H7 (cell line): ENCODE data around the gene BCS1L. TPM values are rescaled to one million over a fixed set of nuclear protein-coding genes. Genes with fewer than 3 reads are reported as not detected.

Experiments
- total RNA-seq: library from RNA; depleted of rRNA; stranded (reverse); fragments of >200 nt; shearing (Covaris generic); gene quantifications from 2 replicates; pipeline ENCODE4 v1.2.3, GENCODE V29; 2014; rRNA removed

BCS1L gene
- total RNA-seq, 1 experiment from 2014 or later = 32.2 TPM

Other genes with a start within 250 kb of the BCS1L start
- 0.07 and 3.0 TPM in 2 replicates for gene VIL1, start 240.6 kb upstream of the BCS1L start, total RNA-seq
- 12.4 and 14.5 TPM in 2 replicates for gene USP37, start 91.3 kb upstream of the BCS1L start, total RNA-seq
- gene CNOT9, start 90.8 kb upstream of the BCS1L start, total RNA-seq = 95.5 and 120 TPM in 2 replicates
- gene PLCD4, start 51.8 kb upstream of the BCS1L start, total RNA-seq = not detected in 2 replicates
- gene ZNF142, start 60 bp upstream of the BCS1L start, total RNA-seq = 14.6 and 14.8 TPM in 2 replicates
- 40.6 and 55.5 TPM in 2 replicates for gene RNF25, start 12.3 kb downstream of the BCS1L start, total RNA-seq
- 20.4 and 29.4 TPM in 2 replicates for gene STK36, start 12.4 kb downstream of the BCS1L start, total RNA-seq
- gene TTLL4, start 51.2 kb downstream of the BCS1L start, total RNA-seq = 82.1 and 87.6 TPM in 2 replicates
- 14.3 and 15.4 TPM in 2 replicates for gene CYP27A1, start 122.5 kb downstream of the BCS1L start, total RNA-seq
- gene PRKAG3, start 172.1 kb downstream of the BCS1L start, total RNA-seq = not detected in 2 replicates
- not detected in 2 replicates for gene WNT6, start 200.1 kb downstream of the BCS1L start, total RNA-seq
- gene WNT10A, start 221.2 kb downstream of the BCS1L start, total RNA-seq = 0.33 TPM in 1 of 2 replicates, not detected in the other